ENCODE results near the gene FBLN1.

FBLN1 gene

GRCh38 chr22:45473626-45474237 is 29.0 kb upstream of the FBLN1 start:
- Mint-ChIP-seq H3K27ac (peak overlapping the region; percentile 14), H3K4me1 (peaks cover 48% of the 10 kb centered on the region), H3K4me3 (no peak overlapping the region), H3K27me3 (ENCODE audit: low read depth, poor library complexity) (peaks cover 14% of the 10 kb centered on the region), H3K36me3 (ENCODE audit: low read depth) (no peaks in the 10 kb centered on the region), H3K9me3 (no peaks in the 10 kb centered on the region)
- no peak for TF ChIP-seq CTCF (IDR thresholded peaks at IDR 0.05)
- DNase-seq, result no peak

GRCh38 chr22:45475063-45475747 is 27.5 kb upstream of the FBLN1 start:
- DNase-seq, result peak; percentile 24
- H3K36me3 Mint-ChIP-seq (ENCODE audit: low read depth), result no peaks in the 10 kb centered on the region
- peak overlapping the region; percentile 56 for H3K27ac Mint-ChIP-seq
- peaks cover 14% of the 10 kb centered on the region for H3K27me3 Mint-ChIP-seq (ENCODE audit: low read depth, poor library complexity)
- H3K4me1 Mint-ChIP-seq, result peaks cover 35% of the 10 kb centered on the region
- TF ChIP-seq CTCF (IDR thresholded peaks at IDR 0.05), result no peak
- H3K9me3 Mint-ChIP-seq, result no peaks in the 10 kb centered on the region
- no peak overlapping the region for H3K4me3 Mint-ChIP-seq

GRCh38 chr22:45475851-45476514 is 26.7 kb upstream of the FBLN1 start:
- peaks cover 14% of the 10 kb centered on the region for H3K27me3 Mint-ChIP-seq (ENCODE audit: low read depth, poor library complexity)
- DNase-seq, result no peak
- H3K4me1 Mint-ChIP-seq, result peaks cover 37% of the 10 kb centered on the region
- no peaks in the 10 kb centered on the region for H3K36me3 Mint-ChIP-seq (ENCODE audit: low read depth)
- no peak overlapping the region for H3K4me3 Mint-ChIP-seq
- TF ChIP-seq CTCF (IDR thresholded peaks at IDR 0.05), result no peak
- peak overlapping the region; percentile 56 for H3K27ac Mint-ChIP-seq
- peaks cover 8% of the 10 kb centered on the region for H3K9me3 Mint-ChIP-seq

- no peak overlapping the region for H3K4me3 Mint-ChIP-seq
- no peak overlapping the region for H3K27ac Mint-ChIP-seq
- H3K9me3 Mint-ChIP-seq, result peaks cover 10% of the 10 kb centered on the region
- peaks cover 41% of the 10 kb centered on the region for H3K4me1 Mint-ChIP-seq
- no peaks in the 10 kb centered on the region for H3K36me3 Mint-ChIP-seq (ENCODE audit: low read depth)
- no peak for TF ChIP-seq CTCF (IDR thresholded peaks at IDR 0.05)
- peaks cover 14% of the 10 kb centered on the region for H3K27me3 Mint-ChIP-seq (ENCODE audit: low read depth, poor library complexity)
- no peak for DNase-seq
These were observed 25.9 kb upstream of the FBLN1 start for GRCh38 chr22:45476814-45477213.

- Mint-ChIP-seq H3K27me3 (ENCODE audit: low read depth, poor library complexity) (peaks cover 14% of the 10 kb centered on the region), H3K36me3 (ENCODE audit: low read depth) (no peaks in the 10 kb centered on the region), H3K4me3 (no peak overlapping the region), H3K4me1 (peaks cover 48% of the 10 kb centered on the region), H3K9me3 (peaks cover 10% of the 10 kb centered on the region), H3K27ac (no peak overlapping the region)
- no peak for TF ChIP-seq CTCF (IDR thresholded peaks at IDR 0.05)
- DNase-seq, result no peak
These were observed 25.1 kb upstream of the FBLN1 start for GRCh38 chr22:45477366-45478107.
